ENCODE data around the gene CHL1.

The CHL1 gene

GRCh38 chr3:458124-458523, 261.6 kb downstream of the CHL1 start:
- TF ChIP-seq, protein P1, sequence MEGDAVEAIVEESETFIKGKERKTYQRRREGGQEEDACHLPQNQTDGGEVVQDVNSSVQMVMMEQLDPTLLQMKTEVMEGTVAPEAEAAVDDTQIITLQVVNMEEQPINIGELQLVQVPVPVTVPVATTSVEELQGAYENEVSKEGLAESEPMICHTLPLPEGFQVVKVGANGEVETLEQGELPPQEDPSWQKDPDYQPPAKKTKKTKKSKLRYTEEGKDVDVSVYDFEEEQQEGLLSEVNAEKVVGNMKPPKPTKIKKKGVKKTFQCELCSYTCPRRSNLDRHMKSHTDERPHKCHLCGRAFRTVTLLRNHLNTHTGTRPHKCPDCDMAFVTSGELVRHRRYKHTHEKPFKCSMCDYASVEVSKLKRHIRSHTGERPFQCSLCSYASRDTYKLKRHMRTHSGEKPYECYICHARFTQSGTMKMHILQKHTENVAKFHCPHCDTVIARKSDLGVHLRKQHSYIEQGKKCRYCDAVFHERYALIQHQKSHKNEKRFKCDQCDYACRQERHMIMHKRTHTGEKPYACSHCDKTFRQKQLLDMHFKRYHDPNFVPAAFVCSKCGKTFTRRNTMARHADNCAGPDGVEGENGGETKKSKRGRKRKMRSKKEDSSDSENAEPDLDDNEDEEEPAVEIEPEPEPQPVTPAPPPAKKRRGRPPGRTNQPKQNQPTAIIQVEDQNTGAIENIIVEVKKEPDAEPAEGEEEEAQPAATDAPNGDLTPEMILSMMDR (IDR thresholded peaks at IDR 0.05; ENCODE audit: low read depth, low read length) = no peak
- no peak for DNase-seq (ENCODE audit: extremely low read depth, low read depth)

- TF ChIP-seq, protein P1 (IDR thresholded peaks at IDR 0.05; ENCODE audit: low read depth, low read length) = no peak
Measured at GRCh38 chr3:458653-459310, 262.2 kb downstream of the CHL1 start.

More at GRCh38 chr3:458653-459310, 262.2 kb downstream of the CHL1 start:
- no peak for DNase-seq (ENCODE audit: extremely low read depth, low read depth)

All from AG09319 (cell line).